Measurements from ENCODE around the gene LYG1.
"Not testable (repeated sequence)": the region's sequence is repeated elsewhere in the genome, so short reads cannot be mapped to it uniquely, and the experiment has no call there.

Gene LYG1

GRCh38 chr2:99301097-99301496, at the start of gene LYG1:
Gene LYG1, minus strand, starts transcription at chr2:99301197. Its CDS starts 5,527 bp downstream, at chr2:99295670.
- DNase-seq (ENCODE audit: low spot score in 2 of 2); H3K4me1 ChIP-seq; H3K4me3 ChIP-seq; H3K36me3 ChIP-seq (replicated peaks); H3K27me3 ChIP-seq (ENCODE audit: low read depth); in situ Hi-C loops (cut with MboI; ENCODE audit: low sequenced_read_pairs); H3K9me3 ChIP-seq: not testable (repeated sequence)

- H3K9me3 ChIP-seq, result no peaks in the 10 kb centered on the region
- no peaks in the 10 kb centered on the region for H3K27me3 ChIP-seq (ENCODE audit: low read depth)
- no peaks in the 10 kb centered on the region; the same call in none of the 2 replicates for H3K4me1 ChIP-seq
- DNase-seq (ENCODE audit: low spot score in 2 of 2), result no peak
- no peaks in the 10 kb centered on the region for H3K36me3 ChIP-seq (replicated peaks)
- in situ Hi-C loops (cut with MboI; ENCODE audit: low sequenced_read_pairs), result no loop called here
- no peak overlapping the region for H3K4me3 ChIP-seq
These were observed 49.2 kb upstream of the LYG1 start for GRCh38 chr2:99350194-99350593.

GRCh38 chr2:99348173-99348572, 47.2 kb upstream of the LYG1 start:
- Histone ChIP-seq H3K36me3 (replicated peaks) (no peaks in the 10 kb centered on the region), H3K4me3 (no peak overlapping the region), H3K27me3 (ENCODE audit: low read depth) (no peaks in the 10 kb centered on the region), H3K4me1 (no peaks in the 10 kb centered on the region; the same call in 1 of the 2 replicates), H3K9me3 (no peaks in the 10 kb centered on the region)
- in situ Hi-C loops (cut with MboI; ENCODE audit: low sequenced_read_pairs), result no loop called here
- no peak for DNase-seq (ENCODE audit: low spot score in 2 of 2)

GRCh38 chr2:99346218-99346617, 45.2 kb upstream of the LYG1 start:
- Histone ChIP-seq H3K4me3 (no peak overlapping the region), H3K27me3 (ENCODE audit: low read depth) (no peaks in the 10 kb centered on the region), H3K9me3 (no peaks in the 10 kb centered on the region), H3K36me3 (replicated peaks) (no peaks in the 10 kb centered on the region), H3K4me1 (no peaks in the 10 kb centered on the region; the same call in 1 of the 2 replicates)
- in situ Hi-C loops (cut with MboI; ENCODE audit: low sequenced_read_pairs), result no loop called here
- DNase-seq (ENCODE audit: low spot score in 2 of 2), result no peak

GRCh38 chr2:99345446-99345845, 44.4 kb upstream of the LYG1 start:
- DNase-seq (ENCODE audit: low spot score in 2 of 2); H3K36me3 ChIP-seq (replicated peaks); in situ Hi-C loops (cut with MboI; ENCODE audit: low sequenced_read_pairs): not testable (repeated sequence)

GRCh38 chr2:99342536-99342935, 41.5 kb upstream of the LYG1 start:
- no peak overlapping the region for H3K4me3 ChIP-seq
- peaks cover 7% of the 10 kb centered on the region for H3K4me1 ChIP-seq
- in situ Hi-C loops (cut with MboI; ENCODE audit: low sequenced_read_pairs), result no loop called here

More at GRCh38 chr2:99345446-99345845, 44.4 kb upstream of the LYG1 start:
- not testable (repeated sequence) for H3K4me3 ChIP-seq; H3K27me3 ChIP-seq (ENCODE audit: low read depth); H3K4me1 ChIP-seq; H3K9me3 ChIP-seq

GRCh38 chr2:99340669-99341236, 39.8 kb upstream of the LYG1 start:
- Histone ChIP-seq H3K27me3 (ENCODE audit: low read depth) (no peaks in the 10 kb centered on the region), H3K36me3 (replicated peaks) (no peaks in the 10 kb centered on the region; the same call in 1 of the 2 replicates), H3K9me3 (no peaks in the 10 kb centered on the region), H3K4me1 (peaks cover 7% of the 10 kb centered on the region), H3K4me3 (no peak overlapping the region)
- DNase-seq (ENCODE audit: low spot score in 2 of 2), result no peak
- in situ Hi-C loops (cut with MboI; ENCODE audit: low sequenced_read_pairs), result no loop called here

More at GRCh38 chr2:99342536-99342935, 41.5 kb upstream of the LYG1 start:
- Histone ChIP-seq H3K9me3 (no peaks in the 10 kb centered on the region), H3K36me3 (replicated peaks) (no peaks in the 10 kb centered on the region; the same call in 1 of the 2 replicates), H3K27me3 (ENCODE audit: low read depth) (no peaks in the 10 kb centered on the region)
- DNase-seq (ENCODE audit: low spot score in 2 of 2), result no peak

- peak in 1 of 2 experiments; percentile 19 for DNase-seq (ENCODE audit: low spot score in 2 of 2)
- in situ Hi-C loops (cut with MboI; ENCODE audit: low sequenced_read_pairs), result no loop called here
- no peaks in the 10 kb centered on the region for H3K9me3 ChIP-seq
These were observed 37.1 kb upstream of the LYG1 start for GRCh38 chr2:99338029-99338585.

GRCh38 chr2:99337113-99338028, 36.4 kb upstream of the LYG1 start, which contains the start of gene EIF5B:
Gene EIF5B, plus strand, starts transcription at chr2:99337389. Its CDS starts 166 bp downstream, at chr2:99337555.
- in situ Hi-C loops (cut with MboI; ENCODE audit: low sequenced_read_pairs), result no loop called here
- Histone ChIP-seq H3K36me3 (replicated peaks) (peaks cover 13% of the 10 kb centered on the region), H3K4me1 (peaks cover 11% of the 10 kb centered on the region), H3K4me3 (peak within 1 kb of the TSS; percentile 98), H3K27me3 (ENCODE audit: low read depth) (no peaks in the 10 kb centered on the region), H3K9me3 (no peaks in the 10 kb centered on the region)
- peak; percentile 86 to 96 for DNase-seq (ENCODE audit: low spot score in 2 of 2)

More at GRCh38 chr2:99338029-99338585, 37.1 kb upstream of the LYG1 start:
- H3K36me3 ChIP-seq (replicated peaks), result peaks cover 6% of the 10 kb centered on the region
- H3K4me1 ChIP-seq, result peaks cover 11% of the 10 kb centered on the region
- H3K4me3 ChIP-seq, result peak overlapping the region; percentile 98
- no peaks in the 10 kb centered on the region for H3K27me3 ChIP-seq (ENCODE audit: low read depth)

GRCh38 chr2:99336804-99337112, 35.8 kb upstream of the LYG1 start:
- Histone ChIP-seq H3K4me3 (peak overlapping the region; percentile 98), H3K27me3 (ENCODE audit: low read depth) (no peaks in the 10 kb centered on the region), H3K36me3 (replicated peaks) (peaks cover 19% of the 10 kb centered on the region), H3K4me1 (peaks cover 11% of the 10 kb centered on the region), H3K9me3 (no peaks in the 10 kb centered on the region)
- in situ Hi-C loops (cut with MboI; ENCODE audit: low sequenced_read_pairs), result no loop called here
- DNase-seq (ENCODE audit: low spot score in 2 of 2), result peak in 1 of 2 experiments; percentile 41

- peak; percentile 99 for DNase-seq (ENCODE audit: low spot score in 2 of 2)
- in situ Hi-C loops (cut with MboI; ENCODE audit: low sequenced_read_pairs), result no loop called here
- H3K27me3 ChIP-seq (ENCODE audit: low read depth), result no peaks in the 10 kb centered on the region
- H3K4me1 ChIP-seq, result peaks cover 11% of the 10 kb centered on the region
- H3K4me3 ChIP-seq, result peak within 1 kb of the TSS; percentile 98
- H3K36me3 ChIP-seq (replicated peaks), result peaks cover 22% of the 10 kb centered on the region
- H3K9me3 ChIP-seq, result no peaks in the 10 kb centered on the region
These were observed 35.2 kb upstream of the LYG1 start, which contains the start of gene TXNDC9 for GRCh38 chr2:99335911-99336803. Gene TXNDC9, minus strand, starts transcription at chr2:99336333. Its CDS starts 3,123 bp downstream, at chr2:99333210.

GRCh38 chr2:99325384-99325783, 24.4 kb upstream of the LYG1 start:
- no peak for DNase-seq (ENCODE audit: low spot score in 2 of 2)
- peaks cover 75% of the 10 kb centered on the region for H3K36me3 ChIP-seq (replicated peaks)
- no peaks in the 10 kb centered on the region for H3K27me3 ChIP-seq (ENCODE audit: low read depth)
- no peaks in the 10 kb centered on the region for H3K9me3 ChIP-seq
- in situ Hi-C loops (cut with MboI; ENCODE audit: low sequenced_read_pairs), result no loop called here
- H3K4me3 ChIP-seq, result no peak overlapping the region
- H3K4me1 ChIP-seq, result no peaks in the 10 kb centered on the region

- H3K4me1 ChIP-seq; DNase-seq (ENCODE audit: low spot score in 2 of 2); H3K4me3 ChIP-seq; H3K27me3 ChIP-seq (ENCODE audit: low read depth); in situ Hi-C loops (cut with MboI; ENCODE audit: low sequenced_read_pairs); H3K9me3 ChIP-seq: not testable (repeated sequence)
- peaks cover 37% of the 10 kb centered on the region for H3K36me3 ChIP-seq (replicated peaks)
These were observed 16.8 kb upstream of the LYG1 start for GRCh38 chr2:99317873-99318200.

Measured in HAP-1 (cell line).